NCI-H748 (cell line): ENCODE measurements around the gene TXNDC12.

Experiments
- DNase-seq: peaks from one replicate; lab custom pipeline; 2025; ENCODE audit not compliant: unreplicated experiment; lab: John Stamatoyannopoulos, UW

TXNDC12 gene

DNA sequence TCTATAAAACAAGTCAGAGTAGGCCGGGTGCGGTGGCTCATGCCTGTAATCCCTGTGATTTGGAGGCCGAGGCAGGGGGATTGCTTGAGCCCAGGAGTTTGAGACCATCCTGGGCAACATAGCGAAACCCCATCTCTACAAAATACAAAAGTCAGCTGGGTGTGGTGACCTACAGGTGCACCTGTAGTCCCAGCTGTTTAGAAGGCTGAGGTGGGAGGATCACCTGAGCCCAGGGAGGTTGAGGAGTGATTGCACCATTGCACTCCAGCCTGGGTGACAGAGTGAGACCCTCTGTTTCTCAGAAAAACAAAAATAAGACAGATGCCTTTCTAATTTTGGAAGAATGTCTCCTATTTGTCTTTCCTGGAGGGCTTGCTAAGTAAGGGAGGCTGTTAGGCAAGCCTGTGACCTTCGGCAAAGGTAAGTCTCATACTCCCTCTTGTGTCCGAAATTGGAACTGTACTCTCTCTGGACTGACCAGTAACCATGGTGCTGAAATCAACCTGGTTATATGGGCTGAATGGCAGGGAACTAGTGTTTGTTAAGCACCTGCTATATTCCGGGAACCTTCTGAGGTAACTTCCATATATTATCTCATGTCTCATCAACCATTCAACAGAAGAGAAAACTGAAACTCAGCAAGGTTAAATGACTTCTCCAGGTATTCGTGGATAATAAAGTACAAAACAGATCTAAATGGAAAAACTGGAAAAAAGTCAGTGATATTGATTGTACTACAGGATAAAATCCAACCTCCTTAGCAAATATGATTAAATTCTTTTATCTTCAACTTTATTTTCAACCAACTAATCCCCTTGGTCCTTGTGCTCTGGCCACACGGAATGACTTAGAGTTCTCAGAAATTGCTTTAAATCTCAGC is 52.7 kb downstream of the TXNDC12 start:
- peak; percentile 89 for DNase-seq

DNA sequence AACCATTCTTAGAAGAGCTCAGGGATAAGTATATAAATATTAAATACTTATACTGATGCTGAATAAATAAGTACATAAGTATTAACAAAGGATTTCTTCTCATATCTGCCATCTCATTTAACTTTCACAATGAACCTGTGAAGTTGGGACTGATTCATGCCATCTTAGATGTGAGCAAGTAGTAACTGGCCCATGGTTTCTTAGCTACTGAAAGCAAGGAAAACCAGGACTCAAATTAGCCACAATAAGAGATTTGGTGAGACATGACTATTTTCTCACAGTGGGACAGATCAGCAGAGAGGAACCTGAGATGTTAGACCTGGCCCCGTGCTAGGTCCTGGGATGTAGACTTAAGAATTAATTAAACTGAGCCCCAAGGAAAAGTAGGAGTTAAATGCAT is 56.3 kb downstream of the TXNDC12 start:
- DNase-seq, result no peak

DNA sequence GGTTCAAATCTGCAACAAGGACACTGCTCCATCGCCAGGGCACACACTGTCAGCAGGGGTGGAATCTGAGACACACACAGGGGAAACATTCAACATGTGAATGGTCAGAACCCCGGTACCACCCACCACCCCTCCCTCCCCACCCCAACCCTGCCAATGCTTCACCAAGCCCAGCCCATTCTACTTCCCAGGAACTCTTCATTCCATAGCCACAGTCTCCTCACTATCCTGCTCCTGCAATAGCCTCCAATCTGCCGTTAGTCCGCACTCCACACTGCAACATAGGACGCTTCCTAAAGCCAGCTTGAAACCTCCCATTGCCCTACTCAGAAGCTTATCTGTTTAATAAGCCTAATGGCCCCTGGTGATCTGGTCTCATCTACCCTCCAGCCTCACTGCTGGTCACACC is 57.0 kb downstream of the TXNDC12 start:
- DNase-seq, result no peak

- peak; percentile 88 for DNase-seq
Measured at GRCh38 chr1:51990478-51990965, 64.5 kb downstream of the TXNDC12 start, which contains the start of gene RAB3B. RAB3B (minus strand) TSS chr1:51990700; CDS start chr1:51977117, 13,583 bp downstream.

- DNase-seq, result peak; percentile 42
Measured at GRCh38 chr1:51989582-51990477, 65.2 kb downstream of the TXNDC12 start.

DNA sequence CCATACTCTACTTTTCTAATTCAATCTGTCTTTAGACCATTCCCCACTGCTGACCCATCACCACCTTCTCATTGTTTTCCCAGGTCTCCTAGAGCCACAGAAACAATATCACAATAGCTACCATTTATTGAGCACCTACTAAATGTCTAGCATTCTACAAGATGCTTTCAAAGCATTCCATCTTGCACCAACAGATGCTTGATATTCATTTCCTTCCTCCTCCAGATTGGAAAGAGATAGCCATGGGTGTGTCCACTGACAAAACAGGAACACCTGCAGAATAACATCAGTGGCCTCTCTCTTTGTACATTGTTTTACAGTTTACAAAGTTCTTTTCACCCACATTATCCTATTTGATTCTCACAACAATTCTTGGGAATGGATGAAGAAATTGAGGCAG is 66.7 kb downstream of the TXNDC12 start:
- no peak for DNase-seq

DNA sequence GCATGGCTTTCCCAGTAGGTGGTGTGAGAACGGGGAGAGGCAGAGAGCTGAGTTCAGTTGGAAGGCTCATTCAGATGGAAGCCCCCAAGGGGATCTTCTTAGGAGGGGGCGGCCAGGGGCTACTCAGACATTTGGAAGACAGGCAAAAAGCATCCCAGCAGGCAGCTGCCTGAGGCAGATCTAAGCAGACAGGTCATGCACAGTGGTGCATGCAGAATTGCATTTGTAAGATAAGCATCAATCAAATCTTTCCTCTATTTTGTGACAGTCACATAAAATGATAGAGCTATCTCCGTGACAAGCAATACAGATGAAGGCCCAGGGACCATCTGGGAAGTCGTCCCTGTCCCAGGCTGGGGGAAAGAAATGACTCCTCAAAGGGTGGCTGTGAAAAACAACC is 68.3 kb downstream of the TXNDC12 start:
- DNase-seq, result no peak

DNA sequence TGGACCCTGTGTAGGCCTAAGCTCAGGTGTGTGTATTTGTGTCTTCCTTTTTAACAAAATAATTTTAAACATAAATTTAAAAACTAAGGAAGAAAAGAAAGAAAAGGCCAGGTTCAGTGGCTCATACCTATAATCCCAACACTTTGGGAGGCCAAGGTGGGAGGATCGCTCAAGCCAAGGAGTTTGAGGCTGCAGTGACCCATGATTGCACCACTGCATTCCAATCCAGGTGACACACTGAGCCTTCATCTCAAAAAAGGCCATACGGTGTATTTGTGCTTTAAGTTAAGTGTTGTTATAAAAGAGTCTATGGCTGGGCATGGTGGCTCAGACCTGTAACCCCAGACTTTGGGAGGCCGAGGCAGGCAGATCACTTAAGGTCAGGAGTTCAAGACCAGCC is 72.8 kb downstream of the TXNDC12 start:
- no peak for DNase-seq

DNA sequence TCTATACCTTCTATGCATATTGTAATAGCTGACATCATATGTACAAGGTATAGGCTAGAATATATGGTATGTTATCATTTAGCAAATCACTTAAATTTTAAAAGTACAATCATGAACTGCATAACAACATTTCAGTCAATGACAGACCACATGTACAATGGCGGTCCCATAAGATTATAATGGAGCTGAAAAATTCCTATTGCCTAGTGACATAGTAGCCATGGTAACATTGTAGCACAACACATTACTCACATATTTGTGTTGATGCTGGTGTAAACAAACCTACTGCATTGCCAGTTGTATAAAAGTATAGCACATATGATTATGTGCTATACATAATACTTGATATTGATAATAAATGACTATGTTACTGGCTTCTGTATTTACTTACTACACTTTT is 73.4 kb downstream of the TXNDC12 start:
- DNase-seq, result no peak

- DNase-seq, result no peak
Measured at GRCh38 chr1:51978099-51978498, 76.9 kb downstream of the TXNDC12 start.

DNA sequence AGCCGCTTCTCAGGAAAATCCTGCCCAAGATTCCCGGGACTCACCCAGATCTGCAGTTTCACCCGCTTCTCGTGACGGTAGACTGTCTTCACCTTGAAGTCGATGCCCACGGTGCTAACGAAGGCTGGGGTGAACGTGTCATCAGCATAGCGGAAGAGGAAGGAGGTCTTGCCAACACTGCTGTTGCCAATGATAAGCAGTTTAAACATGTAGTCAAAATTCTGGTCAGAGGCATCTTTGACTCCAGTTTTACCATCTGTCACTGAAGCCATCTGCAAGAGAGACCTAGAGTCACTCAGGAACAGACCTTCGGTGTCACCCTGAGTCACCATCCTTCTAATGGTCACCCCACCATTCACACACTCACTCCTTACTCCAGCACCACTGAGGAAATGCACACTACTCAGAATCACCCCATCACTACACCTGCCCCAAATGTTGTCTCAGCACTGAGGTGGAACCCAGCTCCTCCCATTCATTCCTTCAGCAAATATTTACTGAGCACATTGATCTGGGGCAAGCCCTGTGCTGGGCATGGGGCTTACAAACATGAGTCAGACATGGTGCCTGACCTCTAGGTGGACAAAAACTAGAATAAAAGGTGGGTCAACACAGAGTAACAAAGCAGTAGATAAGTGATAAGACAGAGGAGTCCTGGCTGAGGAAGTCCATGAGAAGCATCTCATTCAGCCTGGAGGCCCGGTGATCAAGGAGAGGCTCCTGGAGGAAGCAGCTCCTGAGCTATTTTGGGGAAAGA is 78.0 kb downstream of the TXNDC12 start:
- peak; percentile 77 for DNase-seq

DNA sequence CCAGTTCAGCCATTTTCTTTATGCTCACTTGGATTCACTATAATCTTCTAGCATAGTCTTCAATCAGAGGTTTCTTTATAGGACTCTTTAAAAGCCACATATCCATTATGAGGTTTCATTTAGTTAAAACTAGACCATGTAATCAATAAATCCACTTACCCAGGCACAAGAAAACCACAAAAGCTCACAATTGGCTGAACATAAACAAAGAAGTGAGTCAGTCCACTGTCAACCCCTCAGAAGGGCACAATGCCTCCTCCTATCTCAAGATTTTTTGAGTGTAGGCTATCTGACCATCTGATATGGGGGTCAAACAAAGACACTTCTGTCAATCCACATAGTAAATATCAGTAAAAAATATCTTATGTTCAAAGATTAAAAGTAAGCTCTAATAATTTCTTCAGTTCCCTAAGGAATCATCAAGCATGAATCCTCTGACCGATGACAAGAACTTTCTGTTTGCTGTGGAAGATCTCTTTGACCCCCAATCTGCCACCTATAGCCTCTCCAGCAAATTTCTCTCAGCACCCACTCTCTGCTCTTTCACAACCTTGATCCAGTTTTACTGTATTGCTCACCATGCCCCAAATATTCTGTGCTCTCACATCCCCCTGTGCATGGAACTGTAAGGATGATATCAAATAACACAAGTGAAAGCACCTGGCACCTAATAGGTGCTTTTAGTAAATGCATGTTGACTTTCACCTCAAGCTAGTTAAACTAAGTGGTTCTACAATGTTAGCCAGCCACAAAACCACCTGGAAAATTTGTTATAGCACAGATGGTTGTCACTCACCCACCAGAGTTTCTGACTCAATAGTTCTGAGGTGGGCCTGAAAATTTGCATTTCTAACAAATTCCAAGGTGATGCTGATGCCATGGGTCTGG is 81.2 kb downstream of the TXNDC12 start:
- DNase-seq, result peak; percentile 93
